Measurements from ENCODE around the gene ARHGAP6.

- no peak for TF ChIP-seq CTCF (IDR thresholded peaks at IDR 0.05)
- TF ChIP-seq POLR2A (IDR thresholded peaks at IDR 0.05): no peak
Measured at GRCh38 chrX:11172415-11172814, 493.3 kb downstream of the ARHGAP6 start.

Data from lower leg skin (tissue), 3 donors.